ENCODE data around the gene ARL6IP4.

The ARL6IP4 gene

GRCh38 chr12:122965851-122966742 lies 14.4 kb upstream of the ARL6IP4 start, which contains the start of gene ABCB9 (continued):
- TF ChIP-seq ZBTB26 (tag by site-specific recombination; optimal IDR thresholded peaks at IDR 0.05) (peak; percentile 75), ZNF146 (tag by site-specific recombination; IDR thresholded peaks at IDR 0.05) (no peak), KLF17 (tag by site-specific recombination; IDR thresholded peaks at IDR 0.05) (peak; percentile 29; the same call in 1 of the 2 replicates), ZNF138 (tag by site-specific recombination; IDR thresholded peaks at IDR 0.05; ENCODE audit: borderline replicate concordance) (no peak), GLIS1 (tag by site-specific recombination; IDR thresholded peaks at IDR 0.05) (peak; percentile 80), ZNF639 (tag by site-specific recombination; IDR thresholded peaks at IDR 0.05) (0 out of 2 replicates have a peak, but pooled peaks have one; percentile 18), BCL11A (tag by site-specific recombination; IDR thresholded peaks at IDR 0.05; ENCODE audit: low read depth) (no peak), ZSCAN5A (tag by site-specific recombination; IDR thresholded peaks at IDR 0.05) (peak; percentile 40; the same call in 1 of the 2 replicates), ZNF76 (tag by site-specific recombination; IDR thresholded peaks at IDR 0.05; ENCODE audit: borderline replicate concordance, low read depth) (no peak; the same call in none of the 2 replicates), KLF10 (tag by site-specific recombination; IDR thresholded peaks at IDR 0.05) (0 out of 2 replicates have a peak, but pooled peaks have one; percentile 21), ZNF670 (tag by site-specific recombination; IDR thresholded peaks at IDR 0.05; ENCODE audit: low read depth) (no peak), KLF9 (tag by site-specific recombination; IDR thresholded peaks at IDR 0.05; ENCODE audit: low read depth) (peak; percentile 73), ZNF792 (tag by site-specific recombination; IDR thresholded peaks at IDR 0.05) (no peak), ZNF785 (tag by site-specific recombination; IDR thresholded peaks at IDR 0.05) (no peak), ZNF324 (tag by site-specific recombination; IDR thresholded peaks at IDR 0.05) (0 out of 2 replicates have a peak, but pooled peaks have one; percentile 18), ZNF132 (tag by site-specific recombination; IDR thresholded peaks at IDR 0.05; ENCODE audit: borderline replicate concordance) (no peak), WT1 (tag by site-specific recombination; IDR thresholded peaks at IDR 0.05) (peak; percentile 49; the same call in 1 of the 2 replicates), BCL11B (tag by site-specific recombination; IDR thresholded peaks at IDR 0.05; ENCODE audit: low read depth) (peak; percentile 72; the same call in 1 of the 2 replicates), GLIS2 (tag by site-specific recombination; IDR thresholded peaks at IDR 0.05) (peak; percentile 94), REPIN1 (tag by site-specific recombination; IDR thresholded peaks at IDR 0.05; ENCODE audit: low read depth) (0 out of 2 replicates have a peak, but pooled peaks have one; percentile 33), ZNF354C (tag by site-specific recombination; IDR thresholded peaks at IDR 0.05; ENCODE audit: borderline replicate concordance, low read depth) (no peak), ZBTB48 (tag by site-specific recombination; IDR thresholded peaks at IDR 0.05) (peak; percentile 52; the same call in 1 of the 2 replicates), ZEB2 (tag by site-specific recombination; IDR thresholded peaks at IDR 0.05) (peak; percentile 99), ZNF2 (tag by site-specific recombination; IDR thresholded peaks at IDR 0.05) (0 out of 2 replicates have a peak, but pooled peaks have one; percentile 52), ZNF416 (tag by site-specific recombination; IDR thresholded peaks at IDR 0.05) (no peak), SP2 (tag by site-specific recombination; IDR thresholded peaks at IDR 0.05) (peak; percentile 85), ZNF677 (tag by site-specific recombination; IDR thresholded peaks at IDR 0.05) (no peak), ZIC2 (tag by site-specific recombination; IDR thresholded peaks at IDR 0.05) (peak; percentile 48), ZNF624 (tag by site-specific recombination; IDR thresholded peaks at IDR 0.05) (no peak), SALL2 (tag by site-specific recombination; IDR thresholded peaks at IDR 0.05; ENCODE audit: borderline replicate concordance) (no peak), ZNF548 (tag by site-specific recombination; IDR thresholded peaks at IDR 0.05) (0 out of 2 replicates have a peak, but pooled peaks have one; percentile 11), ZNF658 (tag by site-specific recombination; IDR thresholded peaks at IDR 0.05) (no peak), ZNF18 (tag by site-specific recombination; IDR thresholded peaks at IDR 0.05) (peak; percentile 72), KLF8 (tag by site-specific recombination; IDR thresholded peaks at IDR 0.05) (peak; percentile 43; the same call in 1 of the 2 replicates)
